ENCODE measurements around the gene HIVEP3. TPM values are rescaled to one million over a fixed set of nuclear protein-coding genes. Genes with fewer than 3 reads are reported as not detected.

HIVEP3 gene
- total RNA-seq, 2 donors from 2014 or later, result 8.0 to 27.6 TPM

DNA sequence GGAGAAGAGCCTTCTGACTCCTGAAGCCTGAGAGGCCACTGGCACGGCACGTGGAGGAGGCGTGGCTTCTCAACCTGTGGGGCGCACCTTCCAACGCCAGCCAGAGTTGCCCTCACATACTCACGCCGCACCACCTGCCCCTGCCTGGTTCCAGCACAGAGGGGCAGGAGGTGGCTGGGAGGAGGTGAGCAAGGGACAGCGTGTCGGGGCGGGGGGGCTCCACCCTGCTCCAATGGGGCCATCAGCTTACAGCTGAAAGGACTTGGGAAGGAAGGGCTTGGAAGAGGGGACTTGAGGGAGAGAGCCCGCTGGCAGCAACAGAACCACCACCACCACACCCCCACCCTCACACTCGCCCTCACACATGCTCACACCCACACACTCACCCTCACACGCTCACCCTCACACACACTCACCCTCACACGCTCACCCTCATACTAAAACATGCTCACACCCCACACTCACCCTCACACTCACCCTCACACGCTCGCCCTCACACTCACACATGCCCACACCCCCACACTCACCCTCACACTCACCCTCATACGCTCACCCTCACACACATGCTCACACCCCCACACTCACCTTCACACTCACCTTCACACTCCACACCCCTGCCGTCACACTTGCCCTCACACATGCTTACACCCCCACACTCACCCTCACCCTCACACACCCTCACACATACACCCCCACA is 392.7 kb downstream of the HIVEP3 start:
- H3K27me3 Mint-ChIP-seq, result no peaks in the 10 kb centered on the region
- H3K36me3 Mint-ChIP-seq (ENCODE audit: low read depth), result peaks cover 50% of the 10 kb centered on the region
- no peaks in the 10 kb centered on the region for H3K9me3 Mint-ChIP-seq
- peaks cover 22% of the 10 kb centered on the region for H3K4me1 Mint-ChIP-seq
- no peak for ATAC-seq (replicated peaks)
- no peak overlapping the region for H3K4me3 Mint-ChIP-seq
- no peak overlapping the region for H3K27ac Mint-ChIP-seq

DNA sequence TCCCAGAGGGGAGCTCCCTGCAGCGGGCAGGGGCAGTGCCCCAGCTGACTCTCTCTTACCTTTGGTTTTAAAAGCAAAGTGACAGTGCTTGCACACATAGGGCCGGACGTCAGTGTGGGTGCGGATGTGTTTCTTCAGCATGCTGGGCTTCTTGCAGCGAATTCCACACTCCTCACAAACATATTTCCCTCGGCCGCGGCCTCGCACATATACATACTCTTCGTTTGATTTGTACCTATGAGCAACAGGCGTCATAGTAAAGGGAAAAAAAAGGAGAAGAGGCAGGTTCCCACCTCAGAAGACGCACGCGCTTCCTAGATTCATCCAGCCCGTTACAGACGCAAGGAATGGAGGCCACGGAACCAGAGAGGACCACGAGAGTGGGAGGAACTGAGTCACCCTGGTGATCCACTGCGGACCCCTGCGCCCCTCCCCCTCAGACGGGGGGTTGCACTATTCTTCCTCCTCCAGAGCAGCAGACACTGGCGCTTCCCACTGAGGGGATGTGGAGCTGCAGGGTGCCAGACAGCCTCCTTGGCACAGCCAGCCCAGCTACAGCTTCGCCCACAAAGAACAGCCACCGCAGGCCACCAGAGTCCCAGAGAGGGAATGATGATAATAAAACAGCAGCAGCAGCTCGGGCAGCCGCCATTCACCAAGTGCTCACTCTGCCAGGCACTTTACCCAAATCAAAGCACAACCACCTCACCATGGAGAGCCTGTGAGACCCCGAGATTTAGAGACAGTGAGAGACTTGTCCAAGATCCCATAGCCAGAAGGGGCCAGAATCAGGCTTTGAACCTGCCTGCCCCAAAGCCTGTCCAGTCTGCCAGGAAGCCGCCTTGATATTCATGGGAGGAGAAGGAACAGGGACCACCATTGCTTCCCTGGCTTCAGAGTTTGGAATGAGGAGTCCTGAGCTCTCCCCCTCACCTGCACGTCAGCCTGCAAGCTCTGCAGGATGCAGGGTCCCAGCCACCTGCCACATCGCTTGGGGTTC is 393.7 kb downstream of the HIVEP3 start:
- no peaks in the 10 kb centered on the region for H3K9me3 Mint-ChIP-seq

DNA sequence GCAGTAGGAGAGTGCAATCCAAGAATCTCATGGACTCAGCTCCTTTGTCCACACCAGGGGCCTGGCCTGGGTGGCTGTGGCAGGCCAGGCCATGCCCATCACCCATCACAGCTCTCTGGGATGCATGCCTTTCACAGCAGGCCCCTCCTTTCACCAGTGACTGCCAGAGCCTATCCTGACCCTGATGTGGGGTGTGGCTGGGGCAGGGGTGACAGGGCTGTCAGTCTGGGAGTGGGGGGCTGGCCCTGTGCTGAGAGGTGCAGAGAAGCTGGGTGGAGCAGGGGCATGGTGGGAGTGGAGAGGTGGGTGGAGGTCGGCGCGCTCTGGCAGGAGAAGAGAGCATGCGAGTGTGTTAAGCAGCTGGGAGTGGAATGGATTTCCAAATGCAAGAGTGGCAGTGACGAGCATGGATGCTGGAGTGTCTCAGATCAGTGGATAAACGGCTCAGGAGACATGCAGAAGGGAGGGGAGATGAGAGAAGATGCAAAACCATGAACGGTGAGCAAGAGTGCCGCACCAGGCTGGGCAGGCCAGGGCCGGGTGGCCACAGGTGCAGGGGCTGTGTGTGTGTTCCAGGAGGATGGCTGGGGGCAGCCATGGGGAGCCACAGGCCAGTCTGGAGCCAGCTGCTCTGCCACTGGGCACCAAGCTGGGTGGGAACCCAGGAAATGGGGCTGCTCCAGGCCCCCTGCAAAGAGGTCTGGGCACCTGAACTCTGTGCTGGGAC is 394.6 kb downstream of the HIVEP3 start:
- ATAC-seq (replicated peaks), result no peak
- H3K4me1 Mint-ChIP-seq, result peaks cover 7% of the 10 kb centered on the region
- H3K27ac Mint-ChIP-seq, result no peak overlapping the region
- H3K9me3 Mint-ChIP-seq, result no peaks in the 10 kb centered on the region
- no peak overlapping the region for H3K4me3 Mint-ChIP-seq
- no peaks in the 10 kb centered on the region for H3K27me3 Mint-ChIP-seq
- H3K36me3 Mint-ChIP-seq (ENCODE audit: low read depth), result peaks cover 62% of the 10 kb centered on the region

More for the DNA sequence above, 393.7 kb downstream of the HIVEP3 start:
- H3K4me3 Mint-ChIP-seq, result no peak overlapping the region
- peaks cover 14% of the 10 kb centered on the region for H3K4me1 Mint-ChIP-seq
- no peak overlapping the region for H3K27ac Mint-ChIP-seq
- ATAC-seq (replicated peaks), result no peak
- H3K36me3 Mint-ChIP-seq (ENCODE audit: low read depth), result peaks cover 55% of the 10 kb centered on the region
- no peaks in the 10 kb centered on the region for H3K27me3 Mint-ChIP-seq

DNA sequence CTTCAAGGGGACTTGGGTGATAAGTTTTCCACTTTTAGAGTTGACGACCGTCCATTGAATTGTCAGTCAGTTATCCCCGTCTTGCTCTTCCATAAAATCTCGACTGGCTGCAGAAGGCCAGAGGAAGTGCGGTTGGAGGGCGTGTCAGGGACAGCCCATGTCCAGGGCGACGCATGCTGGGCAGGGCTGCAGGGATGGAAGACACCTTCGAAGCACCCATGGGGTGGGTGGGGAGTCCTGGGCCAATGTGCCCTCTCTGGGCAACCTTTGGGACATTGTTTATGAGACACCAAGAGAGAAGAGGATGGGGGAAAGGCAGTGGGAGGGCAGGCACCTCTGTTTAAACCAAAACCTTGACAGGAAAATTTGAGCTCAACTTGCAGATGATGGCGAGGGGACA is 395.7 kb downstream of the HIVEP3 start:
- Mint-ChIP-seq H3K4me1 (peaks cover 7% of the 10 kb centered on the region), H3K36me3 (ENCODE audit: low read depth) (peaks cover 70% of the 10 kb centered on the region), H3K9me3 (no peaks in the 10 kb centered on the region), H3K4me3 (no peak overlapping the region), H3K27ac (peak overlapping the region; percentile 10), H3K27me3 (no peaks in the 10 kb centered on the region)
- ATAC-seq (replicated peaks), result no peak

DNA sequence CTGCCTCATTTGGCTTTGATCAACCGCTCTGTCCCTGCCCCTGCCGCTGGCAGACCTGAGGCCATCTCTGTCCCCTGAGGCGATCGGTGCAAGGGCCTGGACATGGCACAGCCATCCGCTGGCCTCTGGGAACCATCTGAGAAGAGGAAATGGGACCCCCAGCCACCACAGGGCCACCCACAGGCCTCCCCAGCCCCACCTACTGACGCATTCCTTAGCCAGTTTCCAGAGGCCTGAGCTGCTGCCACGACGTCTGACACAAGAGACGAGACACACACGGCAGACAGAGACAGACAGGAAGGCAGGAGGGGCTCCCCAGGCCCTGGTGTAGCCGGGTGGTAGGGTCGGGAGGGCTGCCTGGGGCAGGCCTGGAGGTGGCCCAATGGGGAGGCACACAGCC is 397.0 kb downstream of the HIVEP3 start:
- Mint-ChIP-seq H3K27ac (no peak overlapping the region), H3K4me3 (no peak overlapping the region), H3K27me3 (no peaks in the 10 kb centered on the region), H3K9me3 (no peaks in the 10 kb centered on the region), H3K36me3 (ENCODE audit: low read depth) (peaks cover 81% of the 10 kb centered on the region), H3K4me1 (peaks cover 5% of the 10 kb centered on the region)
- no peak for ATAC-seq (replicated peaks)

DNA sequence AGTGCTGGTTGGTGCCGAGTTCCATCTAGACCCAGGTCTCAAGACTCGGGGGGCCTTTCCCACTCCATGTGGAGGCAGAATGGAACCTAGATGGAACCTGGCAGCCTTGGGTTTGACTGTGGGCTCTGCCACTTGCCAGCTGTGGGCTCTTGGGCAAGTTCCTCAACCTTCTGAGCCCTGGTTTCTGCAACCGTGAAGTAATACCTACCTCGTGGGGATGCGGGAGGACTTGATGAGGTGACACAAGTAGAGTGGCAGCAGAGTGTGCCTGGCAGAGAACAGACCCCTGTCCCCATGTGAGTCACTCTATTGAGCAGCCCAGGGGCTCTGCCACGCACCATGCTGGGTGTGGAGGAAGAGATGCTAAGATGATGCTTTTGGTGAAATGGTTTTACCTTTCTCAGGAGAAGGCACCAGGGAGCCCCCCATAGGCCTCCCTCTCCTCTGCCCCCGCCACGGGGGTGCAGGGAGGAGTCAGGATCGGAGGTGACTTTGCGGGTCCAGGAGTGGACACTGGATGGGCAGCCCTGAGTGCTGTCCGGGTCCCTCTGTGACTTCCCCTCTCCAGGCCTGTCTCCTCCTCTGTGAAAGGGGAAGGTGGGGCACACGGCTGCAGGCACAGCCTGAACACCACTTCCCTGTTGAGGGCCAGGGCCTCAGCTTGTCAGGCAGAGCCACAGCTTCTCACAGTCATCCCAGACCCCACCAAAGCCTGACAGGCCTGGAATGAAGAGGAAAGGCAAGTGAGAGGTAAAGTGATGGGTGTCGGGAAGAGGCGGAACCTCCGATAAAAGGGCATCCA is 397.6 kb downstream of the HIVEP3 start:
- Mint-ChIP-seq H3K4me3 (no peak overlapping the region), H3K9me3 (no peaks in the 10 kb centered on the region), H3K27me3 (no peaks in the 10 kb centered on the region), H3K27ac (no peak overlapping the region), H3K4me1 (no peaks in the 10 kb centered on the region), H3K36me3 (ENCODE audit: low read depth) (peaks cover 76% of the 10 kb centered on the region)
- ATAC-seq (replicated peaks), result no peak

DNA sequence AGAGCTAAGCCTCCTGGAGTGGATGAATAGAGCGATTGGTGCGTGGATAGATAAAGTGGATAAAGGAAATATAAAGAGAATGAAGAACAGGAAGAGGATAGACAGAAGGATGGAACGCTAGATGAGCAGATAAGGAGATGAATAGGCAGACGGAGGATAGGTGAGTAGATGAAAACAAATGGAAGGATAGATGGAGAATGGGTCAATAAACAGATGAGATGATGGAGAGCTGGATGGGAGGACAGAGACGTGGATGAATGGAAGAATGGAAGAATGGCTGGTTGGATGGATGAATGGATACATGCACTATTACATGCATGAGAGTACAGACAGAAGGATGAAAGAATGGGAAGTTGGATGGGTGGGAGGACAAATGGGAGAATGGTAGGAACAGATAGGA is 399.1 kb downstream of the HIVEP3 start:
- no peak for ATAC-seq (replicated peaks)
- no peak overlapping the region for H3K27ac Mint-ChIP-seq
- H3K27me3 Mint-ChIP-seq, result no peaks in the 10 kb centered on the region
- H3K9me3 Mint-ChIP-seq, result no peaks in the 10 kb centered on the region
- H3K4me3 Mint-ChIP-seq, result no peak overlapping the region
- H3K36me3 Mint-ChIP-seq (ENCODE audit: low read depth), result peaks cover 77% of the 10 kb centered on the region
- no peaks in the 10 kb centered on the region for H3K4me1 Mint-ChIP-seq

DNA sequence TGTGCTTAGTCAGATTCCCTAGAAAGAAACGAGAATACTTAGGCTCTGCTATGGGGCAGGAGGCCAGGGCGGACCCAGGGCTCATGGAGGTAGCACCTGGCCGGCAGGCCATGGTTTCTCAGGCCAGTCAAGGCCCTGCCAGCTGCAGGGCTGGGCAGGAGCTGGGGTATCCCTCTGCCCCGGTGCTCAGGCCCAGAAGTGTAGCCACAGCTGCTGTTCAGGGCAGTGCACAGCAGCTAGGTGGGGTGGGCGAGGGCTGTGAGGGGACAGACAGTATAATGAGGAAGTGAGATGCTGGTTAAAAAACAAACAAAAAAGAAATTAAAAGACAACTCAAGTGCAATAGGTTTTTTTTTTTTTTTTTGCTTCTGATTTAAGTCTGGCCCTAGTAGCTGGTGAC is 400.3 kb downstream of the HIVEP3 start:
- Mint-ChIP-seq H3K27ac (no peak overlapping the region), H3K27me3 (no peaks in the 10 kb centered on the region), H3K36me3 (ENCODE audit: low read depth) (peaks cover 77% of the 10 kb centered on the region), H3K4me3 (no peak overlapping the region), H3K4me1 (no peaks in the 10 kb centered on the region), H3K9me3 (no peaks in the 10 kb centered on the region)
- no peak for ATAC-seq (replicated peaks)

DNA sequence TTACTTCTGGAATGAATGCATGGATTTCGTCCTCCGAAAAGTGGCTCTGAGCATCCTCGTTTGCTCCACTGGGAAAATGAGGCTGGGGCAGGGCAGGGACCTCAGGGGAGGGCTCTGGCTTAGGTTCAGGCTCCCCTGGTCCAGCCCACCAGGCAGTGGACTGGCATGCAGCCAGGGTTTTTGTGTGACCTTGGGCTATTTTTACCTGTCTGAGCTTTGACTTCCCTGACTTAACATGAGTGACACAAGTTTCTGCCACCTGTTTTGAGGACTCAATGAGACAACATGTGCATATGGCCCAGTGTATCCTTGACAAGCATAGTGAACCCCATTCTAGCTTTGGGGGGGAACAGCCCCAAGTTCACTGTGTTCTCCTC is 401.7 kb downstream of the HIVEP3 start:
- Mint-ChIP-seq H3K36me3 (ENCODE audit: low read depth) (peaks cover 77% of the 10 kb centered on the region), H3K4me1 (no peaks in the 10 kb centered on the region), H3K4me3 (peak overlapping the region; percentile 13), H3K27me3 (no peaks in the 10 kb centered on the region), H3K27ac (no peak overlapping the region), H3K9me3 (no peaks in the 10 kb centered on the region)
- ATAC-seq (replicated peaks), result no peak

DNA sequence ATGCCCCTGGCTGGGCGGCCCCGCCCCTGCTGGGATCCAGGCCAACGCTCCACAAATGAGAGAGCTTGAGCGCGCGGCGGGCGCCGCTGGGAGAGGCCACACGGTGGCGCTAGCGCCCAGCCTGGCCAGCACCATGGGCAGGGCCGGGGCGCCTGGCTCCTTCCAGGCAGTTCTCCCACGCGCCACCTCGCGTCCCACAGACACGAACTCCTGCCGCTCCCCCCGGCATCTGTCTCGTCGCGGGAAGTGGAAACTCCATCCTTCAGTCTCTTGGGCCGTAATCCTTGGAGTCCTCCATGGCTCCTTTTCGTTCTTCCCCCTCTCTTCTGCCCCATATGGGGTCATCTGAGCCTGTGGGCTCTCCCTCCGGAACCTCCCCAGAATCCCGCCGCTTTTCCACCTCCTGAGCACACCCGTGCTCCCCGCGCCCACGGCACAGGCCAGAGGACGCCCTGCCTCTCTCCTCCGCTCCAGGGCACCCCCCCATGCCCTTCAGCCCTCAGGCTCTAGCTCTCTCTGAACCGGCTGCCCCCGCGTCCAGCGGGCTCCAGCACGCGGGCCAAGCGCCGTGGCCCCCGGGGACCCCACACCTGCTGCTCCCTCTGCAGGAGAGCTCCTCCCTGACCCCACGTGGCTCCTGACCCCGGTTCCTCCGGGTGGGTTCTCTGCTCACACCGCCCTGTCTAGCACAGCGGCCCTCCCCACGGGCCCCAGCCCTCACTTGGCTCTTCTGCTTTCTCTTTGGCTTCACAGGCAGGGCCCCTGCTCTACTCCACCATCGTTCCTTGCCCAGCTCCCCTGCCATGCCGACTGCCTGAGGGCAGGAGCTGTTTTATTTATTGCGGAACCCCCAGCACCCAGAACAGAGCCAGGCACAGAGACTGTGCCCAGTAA is 402.3 kb downstream of the HIVEP3 start:
- H3K36me3 Mint-ChIP-seq (ENCODE audit: low read depth), result peaks cover 77% of the 10 kb centered on the region
- H3K4me1 Mint-ChIP-seq, result no peaks in the 10 kb centered on the region
- no peak overlapping the region for H3K27ac Mint-ChIP-seq
- ATAC-seq (replicated peaks), result peak; percentile 96
- H3K4me3 Mint-ChIP-seq, result peak overlapping the region; percentile 13
- H3K9me3 Mint-ChIP-seq, result no peaks in the 10 kb centered on the region
- no peaks in the 10 kb centered on the region for H3K27me3 Mint-ChIP-seq

DNA sequence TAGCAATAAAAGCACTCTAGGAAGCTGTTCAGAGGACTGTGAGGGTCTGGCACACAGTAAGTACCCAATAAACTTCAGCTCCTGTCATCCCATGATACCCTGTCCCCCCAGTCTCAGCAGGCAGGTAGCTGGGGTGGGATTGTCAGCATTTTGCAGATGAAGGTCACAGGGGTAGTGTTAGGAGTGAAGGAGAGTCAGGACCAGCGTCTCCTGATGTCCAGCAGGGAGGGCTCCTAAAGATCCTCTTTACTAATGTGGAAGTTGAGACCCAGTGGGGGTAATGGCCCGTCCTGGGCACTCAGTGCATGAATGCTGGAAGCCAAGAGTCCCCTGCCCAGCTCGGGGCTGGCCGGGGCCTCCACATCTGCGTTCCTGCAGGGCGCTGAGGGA is 402.9 kb downstream of the HIVEP3 start:
- H3K4me3 Mint-ChIP-seq, result no peak overlapping the region
- peaks cover 77% of the 10 kb centered on the region for H3K36me3 Mint-ChIP-seq (ENCODE audit: low read depth)
- ATAC-seq (replicated peaks), result no peak
- no peaks in the 10 kb centered on the region for H3K27me3 Mint-ChIP-seq
- H3K27ac Mint-ChIP-seq, result no peak overlapping the region
- no peaks in the 10 kb centered on the region for H3K9me3 Mint-ChIP-seq
- no peaks in the 10 kb centered on the region for H3K4me1 Mint-ChIP-seq

DNA sequence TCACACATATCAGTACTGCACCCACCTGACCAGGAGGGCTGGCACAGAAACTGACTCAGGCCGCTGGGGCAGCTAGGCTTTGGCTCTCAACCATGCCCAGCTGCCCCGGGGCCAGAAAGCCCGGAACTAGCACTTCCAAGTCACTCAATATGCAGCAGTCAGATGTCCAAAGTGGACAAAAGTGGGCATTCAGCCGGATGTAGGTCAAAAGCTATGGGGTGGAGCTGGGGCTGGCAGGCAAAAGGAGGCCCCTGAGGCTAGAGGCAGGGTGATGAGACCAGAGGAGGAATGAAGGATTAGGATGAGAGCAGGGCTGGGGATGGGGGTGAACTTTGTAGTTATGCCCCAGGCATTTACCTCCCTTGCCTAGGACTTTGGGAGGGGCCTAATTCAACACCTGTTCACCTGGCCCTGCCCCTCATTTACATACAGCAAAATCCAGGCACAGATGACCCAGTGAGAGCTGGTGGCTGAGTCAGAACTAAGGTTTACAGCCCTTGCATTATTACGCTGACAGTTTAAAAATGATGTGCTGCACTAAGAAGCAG is 403.5 kb downstream of the HIVEP3 start:
- Mint-ChIP-seq H3K4me3 (no peak overlapping the region), H3K36me3 (ENCODE audit: low read depth) (peaks cover 78% of the 10 kb centered on the region), H3K27me3 (no peaks in the 10 kb centered on the region), H3K27ac (no peak overlapping the region), H3K4me1 (no peaks in the 10 kb centered on the region), H3K9me3 (no peaks in the 10 kb centered on the region)
- ATAC-seq (replicated peaks), result no peak

DNA sequence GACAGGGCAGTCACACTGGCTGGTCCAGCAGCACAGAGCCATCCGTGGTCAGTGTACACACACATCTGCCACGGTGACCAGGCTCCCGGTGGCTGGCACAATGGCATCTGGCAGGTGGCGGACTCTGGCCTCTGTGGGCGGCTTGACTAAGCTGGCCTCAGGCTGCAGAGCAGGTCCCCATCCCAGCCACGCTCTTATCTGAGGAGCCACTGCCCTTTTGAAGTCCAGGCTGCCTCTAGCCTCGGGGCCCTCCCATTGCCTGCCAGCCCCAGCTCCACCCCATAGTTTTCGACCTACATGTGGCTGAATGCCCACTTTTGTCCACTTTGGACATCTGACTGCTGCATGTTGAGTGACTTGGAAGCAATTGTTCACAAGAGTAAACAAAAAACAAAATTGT is 404.3 kb downstream of the HIVEP3 start:
- no peaks in the 10 kb centered on the region for H3K4me1 Mint-ChIP-seq
- H3K27ac Mint-ChIP-seq, result no peak overlapping the region
- H3K36me3 Mint-ChIP-seq (ENCODE audit: low read depth), result peaks cover 76% of the 10 kb centered on the region
- H3K4me3 Mint-ChIP-seq, result no peak overlapping the region
- ATAC-seq (replicated peaks), result no peak
- H3K9me3 Mint-ChIP-seq, result no peaks in the 10 kb centered on the region
- no peaks in the 10 kb centered on the region for H3K27me3 Mint-ChIP-seq
